K562 (cell line): Measurements from ENCODE around the gene CHMP2A. TPM values are rescaled to one million over a fixed set of nuclear protein-coding genes. Genes with fewer than 3 reads are reported as not detected.

Experiments used
- CCNT2 ChIP-seq: IDR thresholded peaks from 2 replicates; pipeline ENCODE4 v1.6.1; 2011; ENCODE audit warnings: borderline replicate concordance, low read depth, mild to moderate bottlenecking, moderate library complexity, mixed read lengths, low read length; ENCODE audit not compliant: insufficient read length; ENCODE audit errors: extremely low read depth
- FOXK2 ChIP-seq, 2 experiments: fragments of 450-650 bp; IDR thresholded peaks in 1 of 2; conservative IDR thresholded peaks in 1 of 2; 2 replicates each; pipeline ENCODE4 v1.6.1; 2016; ENCODE audit warnings: low read depth in 2 of 2, mild to moderate bottlenecking in 1 of 2
- GMEB1 ChIP-seq: fragments of 250-450 bp; sonication (Bioruptor Pico); IDR thresholded peaks from 2 replicates; pipeline ENCODE4 v1.4.0; 2020; ENCODE audit warnings: mild to moderate bottlenecking
- HNRNPH1 ChIP-seq: fragments of 200-400 bp; formaldehyde crosslinking; optimal IDR thresholded peaks from 2 replicates; pipeline ENCODE3; 2017; ENCODE audit warnings: low read depth, mild to moderate bottlenecking, low read length, moderate library complexity
- HNRNPK ChIP-seq: fragments of 200-400 bp; formaldehyde crosslinking; IDR thresholded peaks from one replicate; pipeline ENCODE4 v1.6.1; 2018; ENCODE audit warnings: mild to moderate bottlenecking, low read depth, low read length; ENCODE audit not compliant: poor library complexity, severe bottlenecking
- KAT7 ChIP-seq: sonication (generic); formaldehyde crosslinking; IDR thresholded peaks from 2 replicates; pipeline ENCODE4 v1.8.0; 2022; ENCODE audit warnings: missing genetic modification reagents, mild to moderate bottlenecking, borderline replicate concordance
- KDM1A ChIP-seq, 2 experiments: fragments of 450-650 bp; IDR thresholded peaks; 2 replicates each; pipeline ENCODE4 v1.6.1; 2016; ENCODE audit warnings: mild to moderate bottlenecking in 2 of 2
- MEF2D ChIP-seq: conservative IDR thresholded peaks from 2 replicates; pipeline ENCODE4 v1.6.1; 2016; ENCODE audit warnings: low read depth, missing genetic modification characterization, missing compliant biosample characterization
- MTA2 ChIP-seq: fragments of 450-650 bp; IDR thresholded peaks from 2 replicates; pipeline ENCODE4 v1.6.1; 2016; ENCODE audit warnings: low read depth
- MYBL2 ChIP-seq, 2 experiments: fragments of 450-650 bp in 1 of 2; sonication (generic) in 1 of 2; formaldehyde crosslinking in 1 of 2; IDR thresholded peaks; 2 replicates each; pipeline versions ENCODE4 v1.6.1 to v1.8.1; 2017 to 2022; ENCODE audit warnings: borderline replicate concordance in 1 of 2, inconsistent platforms in 1 of 2, low read depth in 1 of 2, mild to moderate bottlenecking in 1 of 2, missing genetic modification reagents in 1 of 2, moderate library complexity in 1 of 2
- POLR2AphosphoS5 ChIP-seq: IDR thresholded peaks from 2 replicates; pipeline ENCODE4 v1.6.1; 2011; ENCODE audit warnings: mild to moderate bottlenecking, low read depth, low read length, moderate library complexity; ENCODE audit not compliant: control insufficient read depth, insufficient read depth
- SMARCA5 ChIP-seq: fragments of 450-650 bp; IDR thresholded peaks from 2 replicates; pipeline ENCODE4 v1.6.1; 2016
- SUPT5H ChIP-seq: fragments of 450-650 bp; IDR thresholded peaks from 2 replicates; pipeline ENCODE4 v1.6.1; 2016
- TEAD4 ChIP-seq, 2 experiments: sonication (generic) in 1 of 2; formaldehyde crosslinking in 1 of 2; IDR thresholded peaks; 2 replicates each; pipeline versions ENCODE4 v1.6.1 to v1.8.0; 2012 to 2022; ENCODE audit warnings: borderline replicate concordance in 1 of 2, inconsistent platforms in 1 of 2, low read length in 1 of 2, mild to moderate bottlenecking in 1 of 2, missing genetic modification reagents in 1 of 2
- U2AF2 ChIP-seq: fragments of 200-400 bp; formaldehyde crosslinking; optimal IDR thresholded peaks from 2 replicates; pipeline ENCODE3; 2017; ENCODE audit warnings: low read depth, mild to moderate bottlenecking, low read length
- XRCC4 ChIP-seq: IDR thresholded peaks from one replicate; pipeline ENCODE4 v1.6.1; 2011; ENCODE audit not compliant: insufficient read depth, insufficient read length; ENCODE audit errors: extremely low read depth
- ZBTB1 ChIP-seq: sonication (generic); formaldehyde crosslinking; IDR thresholded peaks from 2 replicates; pipeline ENCODE4 v1.8.1; 2023; ENCODE audit warnings: missing genetic modification reagents, low read depth, mild to moderate bottlenecking, borderline replicate concordance
- ZNF644 ChIP-seq: fragments of 200-800 bp; sonication (Bioruptor generic); IDR thresholded peaks from 2 replicates; pipeline ENCODE4 v1.6.1; 2016; ENCODE audit warnings: low read depth, missing genetic modification characterization, missing compliant biosample characterization
- polyA plus RNA-seq, 8 experiments: library from polyadenylated mRNA; depleted of rRNA in 4 of 8; stranded (reverse) in 5 of 8; unstranded in 3 of 8; fragments of >200 nt; fragmentation: Nextera tagmentation in 2 of 8; fragmentation: Illumina TruSeq in 1 of 8; extraction: Ambion mirVana in 2 of 8; extraction: Trizol in 1 of 8; gene quantifications; 2 replicates each; pipeline versions ENCODE4 v1.2.1 to v1.2.3, GENCODE V29; 2011 to 2014; ENCODE audit warnings: inconsistent platforms in 1 of 8, missing spikeins in 1 of 8
- total RNA-seq, 7 experiments: library from RNA; depleted of rRNA in 6 of 7; stranded (reverse); fragments of >200 nt in 6 of 7; fragmentation: Illumina TruSeq in 2 of 7; extraction: Trizol in 2 of 7; gene quantifications; 2 replicates each; pipeline versions ENCODE4 v1.2.1 to v1.2.3, GENCODE V29; 2011 to 2021; ENCODE audit warnings: low replicate concordance in 1 of 7
- TF ChIP-seq, protein P1 (sequence below), 2 experiments: fragments of 450-650 bp; IDR thresholded peaks; 2 replicates each; pipeline ENCODE4 v1.6.1; 2016
- TF ChIP-seq, protein P2 (sequence below): sonication (generic); formaldehyde crosslinking; IDR thresholded peaks from 2 replicates; pipeline ENCODE4 v1.8.0; 2023; ENCODE audit warnings: mild to moderate bottlenecking, missing genetic modification reagents
- TF ChIP-seq, protein P3 (sequence below), 2 experiments: fragments of 450-650 bp; conservative IDR thresholded peaks; 2 replicates each; pipeline ENCODE4 v1.6.1; 2017; ENCODE audit warnings: mild to moderate bottlenecking in 2 of 2, moderate library complexity in 2 of 2

The CHMP2A gene
- total and polyA plus RNA-seq, 9 of the 15 experiments (the other 6 are each of a cell fraction or from before 2014, with no cell fraction given), result 57.6 to 159 (median 87.2) TPM

DNA sequence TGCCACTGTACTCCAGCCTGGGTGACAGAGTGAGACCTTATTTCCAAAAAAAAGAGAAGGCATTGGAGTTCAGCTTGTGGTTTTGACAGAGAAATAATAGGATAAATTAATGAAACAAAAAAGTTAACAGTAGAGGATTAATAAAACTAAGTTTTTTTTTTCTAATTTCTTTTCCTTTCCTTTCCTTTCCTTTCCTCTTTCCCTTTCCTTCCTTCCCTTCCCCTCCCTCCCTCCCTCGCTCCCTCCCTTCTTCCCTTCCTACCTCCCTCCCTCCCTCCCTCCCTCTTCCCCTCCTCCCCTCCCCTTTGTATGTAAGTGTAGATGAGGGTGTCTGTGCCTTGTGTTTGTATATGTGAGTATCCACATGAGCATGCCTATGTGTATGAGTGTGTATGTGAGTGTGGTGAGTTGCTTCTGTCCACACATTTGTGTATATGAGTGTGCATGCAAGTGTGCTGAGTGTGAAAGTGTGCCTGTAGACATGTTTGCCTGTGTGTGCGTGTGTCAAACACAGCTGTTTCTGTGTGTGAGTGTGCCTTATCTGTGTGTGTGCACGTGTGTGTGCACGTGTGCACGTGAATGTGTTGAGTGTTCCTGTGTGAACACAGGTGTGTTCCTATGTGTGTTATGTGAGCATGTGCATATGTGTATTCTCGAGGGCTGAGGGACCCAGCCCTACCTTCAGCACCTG is 30.7 kb upstream of the CHMP2A start (continued):
- TF ChIP-seq ZBTB1 (CRISPR knock-in tag), result no peak
- no peak for TF ChIP-seq KAT7 (CRISPR knock-in tag)
- TF ChIP-seq KDM1A (IDR thresholded peaks at IDR 0.05), result peak in 1 of 2 experiments; percentile 91; a peak in 2 of 4 replicates
- no peak for TF ChIP-seq U2AF2
- TF ChIP-seq SMARCA5, result 0 out of 2 replicates have a peak, but pooled peaks have one; percentile 39
- TF ChIP-seq GMEB1, result no peak
- TF ChIP-seq MYBL2 (IDR thresholded peaks at IDR 0.05; ENCODE audit: low read depth), result no peak
- TF ChIP-seq MYBL2 (CRISPR knock-in tag; IDR thresholded peaks at IDR 0.05; ENCODE audit: borderline replicate concordance), result no peak
- no peak for TF ChIP-seq MEF2D (tag)
- TF ChIP-seq HNRNPH1, result no peak
- TF ChIP-seq HNRNPK, result peak; percentile 93
- peak; percentile 10 to 42; a peak in 1 of 4 replicates for TF ChIP-seq FOXK2 (conservative IDR thresholded peaks at IDR 0.05 in 1 of 2, IDR thresholded peaks at IDR 0.05 in 1 of 2; ENCODE audit: low read depth in 2 of 2)
- TF ChIP-seq MTA2, result peak; percentile 27; the same call in 1 of the 2 replicates
- no peak for TF ChIP-seq CCNT2
- TF ChIP-seq, protein P1, sequence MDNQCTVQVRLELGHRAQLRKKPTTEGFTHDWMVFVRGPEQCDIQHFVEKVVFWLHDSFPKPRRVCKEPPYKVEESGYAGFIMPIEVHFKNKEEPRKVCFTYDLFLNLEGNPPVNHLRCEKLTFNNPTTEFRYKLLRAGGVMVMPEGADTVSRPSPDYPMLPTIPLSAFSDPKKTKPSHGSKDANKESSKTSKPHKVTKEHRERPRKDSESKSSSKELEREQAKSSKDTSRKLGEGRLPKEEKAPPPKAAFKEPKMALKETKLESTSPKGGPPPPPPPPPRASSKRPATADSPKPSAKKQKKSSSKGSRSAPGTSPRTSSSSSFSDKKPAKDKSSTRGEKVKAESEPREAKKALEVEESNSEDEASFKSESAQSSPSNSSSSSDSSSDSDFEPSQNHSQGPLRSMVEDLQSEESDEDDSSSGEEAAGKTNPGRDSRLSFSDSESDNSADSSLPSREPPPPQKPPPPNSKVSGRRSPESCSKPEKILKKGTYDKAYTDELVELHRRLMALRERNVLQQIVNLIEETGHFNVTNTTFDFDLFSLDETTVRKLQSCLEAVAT (IDR thresholded peaks at IDR 0.05), result peak; percentile 14 to 62; a peak in 1 of 4 replicates
- TF ChIP-seq, protein P2, sequence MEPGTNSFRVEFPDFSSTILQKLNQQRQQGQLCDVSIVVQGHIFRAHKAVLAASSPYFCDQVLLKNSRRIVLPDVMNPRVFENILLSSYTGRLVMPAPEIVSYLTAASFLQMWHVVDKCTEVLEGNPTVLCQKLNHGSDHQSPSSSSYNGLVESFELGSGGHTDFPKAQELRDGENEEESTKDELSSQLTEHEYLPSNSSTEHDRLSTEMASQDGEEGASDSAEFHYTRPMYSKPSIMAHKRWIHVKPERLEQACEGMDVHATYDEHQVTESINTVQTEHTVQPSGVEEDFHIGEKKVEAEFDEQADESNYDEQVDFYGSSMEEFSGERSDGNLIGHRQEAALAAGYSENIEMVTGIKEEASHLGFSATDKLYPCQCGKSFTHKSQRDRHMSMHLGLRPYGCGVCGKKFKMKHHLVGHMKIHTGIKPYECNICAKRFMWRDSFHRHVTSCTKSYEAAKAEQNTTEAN (CRISPR knock-in tag), result no peak
- no peak for TF ChIP-seq XRCC4
- no peak for TF ChIP-seq SUPT5H
- no peak for TF ChIP-seq TEAD4 (IDR thresholded peaks at IDR 0.05; ENCODE audit: low read length)
- TF ChIP-seq TEAD4 (CRISPR knock-in tag; IDR thresholded peaks at IDR 0.05; ENCODE audit: borderline replicate concordance), result no peak
- TF ChIP-seq ZNF644 (tag), result no peak
- TF ChIP-seq, protein P3, sequence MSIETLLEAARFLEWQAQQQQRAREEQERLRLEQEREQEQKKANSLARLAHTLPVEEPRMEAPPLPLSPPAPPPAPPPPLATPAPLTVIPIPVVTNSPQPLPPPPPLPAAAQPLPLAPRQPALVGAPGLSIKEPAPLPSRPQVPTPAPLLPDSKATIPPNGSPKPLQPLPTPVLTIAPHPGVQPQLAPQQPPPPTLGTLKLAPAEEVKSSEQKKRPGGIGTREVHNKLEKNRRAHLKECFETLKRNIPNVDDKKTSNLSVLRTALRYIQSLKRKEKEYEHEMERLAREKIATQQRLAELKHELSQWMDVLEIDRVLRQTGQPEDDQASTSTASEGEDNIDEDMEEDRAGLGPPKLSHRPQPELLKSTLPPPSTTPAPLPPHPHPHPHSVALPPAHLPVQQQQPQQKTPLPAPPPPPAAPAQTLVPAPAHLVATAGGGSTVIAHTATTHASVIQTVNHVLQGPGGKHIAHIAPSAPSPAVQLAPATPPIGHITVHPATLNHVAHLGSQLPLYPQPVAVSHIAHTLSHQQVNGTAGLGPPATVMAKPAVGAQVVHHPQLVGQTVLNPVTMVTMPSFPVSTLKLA (conservative IDR thresholded peaks at IDR 0.05), result 0 out of 4 replicates have a peak, but pooled peaks of 1 of the 2 experiments have one; percentile 19
- no peak for TF ChIP-seq POLR2AphosphoS5
